GM12872 (cell line): ENCODE measurements around the gene SPATC1L.

ENCODE experiments used
- TF ChIP-seq, protein P1 (sequence below): IDR thresholded peaks from 3 replicates; pipeline ENCODE4 v1.5.1; 2011; ENCODE audit warnings: low read depth, mild to moderate bottlenecking, low read length, moderate library complexity; ENCODE audit not compliant: insufficient read depth

Gene SPATC1L

GRCh38 chr21:46191257-46191685 lies 7.0 kb upstream of the SPATC1L start:
- TF ChIP-seq, protein P1, sequence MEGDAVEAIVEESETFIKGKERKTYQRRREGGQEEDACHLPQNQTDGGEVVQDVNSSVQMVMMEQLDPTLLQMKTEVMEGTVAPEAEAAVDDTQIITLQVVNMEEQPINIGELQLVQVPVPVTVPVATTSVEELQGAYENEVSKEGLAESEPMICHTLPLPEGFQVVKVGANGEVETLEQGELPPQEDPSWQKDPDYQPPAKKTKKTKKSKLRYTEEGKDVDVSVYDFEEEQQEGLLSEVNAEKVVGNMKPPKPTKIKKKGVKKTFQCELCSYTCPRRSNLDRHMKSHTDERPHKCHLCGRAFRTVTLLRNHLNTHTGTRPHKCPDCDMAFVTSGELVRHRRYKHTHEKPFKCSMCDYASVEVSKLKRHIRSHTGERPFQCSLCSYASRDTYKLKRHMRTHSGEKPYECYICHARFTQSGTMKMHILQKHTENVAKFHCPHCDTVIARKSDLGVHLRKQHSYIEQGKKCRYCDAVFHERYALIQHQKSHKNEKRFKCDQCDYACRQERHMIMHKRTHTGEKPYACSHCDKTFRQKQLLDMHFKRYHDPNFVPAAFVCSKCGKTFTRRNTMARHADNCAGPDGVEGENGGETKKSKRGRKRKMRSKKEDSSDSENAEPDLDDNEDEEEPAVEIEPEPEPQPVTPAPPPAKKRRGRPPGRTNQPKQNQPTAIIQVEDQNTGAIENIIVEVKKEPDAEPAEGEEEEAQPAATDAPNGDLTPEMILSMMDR, result no peak

DNA sequence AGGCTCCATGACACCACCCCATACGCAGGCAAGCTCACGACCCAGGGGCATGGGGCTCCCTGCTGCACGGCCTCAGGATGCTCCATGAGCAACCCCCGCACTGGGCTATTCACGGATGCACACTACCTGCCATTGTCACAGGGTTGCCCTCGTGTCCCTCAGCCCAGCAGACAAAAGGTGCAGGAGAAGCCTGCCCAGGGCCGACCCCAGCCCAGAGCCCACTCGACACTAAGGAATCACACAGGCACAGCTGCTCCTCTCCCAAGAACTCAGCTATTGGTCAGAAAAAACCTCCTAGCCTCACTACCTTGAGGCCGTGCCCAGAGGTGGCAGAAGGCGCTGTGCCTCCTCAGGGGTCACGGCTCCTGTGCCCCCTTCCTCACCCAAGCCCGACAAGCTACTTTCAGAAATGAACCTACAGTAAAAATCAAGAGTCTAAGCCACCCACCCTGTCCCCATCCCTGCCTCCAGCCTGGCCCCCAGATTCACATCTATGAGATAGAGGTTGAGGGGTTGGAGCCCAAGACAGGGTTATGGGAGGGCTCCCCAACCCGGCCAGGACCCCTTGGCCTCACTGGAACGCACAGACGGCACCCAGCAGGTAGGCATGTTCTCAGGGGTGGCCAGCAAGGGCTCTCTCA lies 6.4 kb upstream of the SPATC1L start:
- TF ChIP-seq, protein P1, result no peak

DNA sequence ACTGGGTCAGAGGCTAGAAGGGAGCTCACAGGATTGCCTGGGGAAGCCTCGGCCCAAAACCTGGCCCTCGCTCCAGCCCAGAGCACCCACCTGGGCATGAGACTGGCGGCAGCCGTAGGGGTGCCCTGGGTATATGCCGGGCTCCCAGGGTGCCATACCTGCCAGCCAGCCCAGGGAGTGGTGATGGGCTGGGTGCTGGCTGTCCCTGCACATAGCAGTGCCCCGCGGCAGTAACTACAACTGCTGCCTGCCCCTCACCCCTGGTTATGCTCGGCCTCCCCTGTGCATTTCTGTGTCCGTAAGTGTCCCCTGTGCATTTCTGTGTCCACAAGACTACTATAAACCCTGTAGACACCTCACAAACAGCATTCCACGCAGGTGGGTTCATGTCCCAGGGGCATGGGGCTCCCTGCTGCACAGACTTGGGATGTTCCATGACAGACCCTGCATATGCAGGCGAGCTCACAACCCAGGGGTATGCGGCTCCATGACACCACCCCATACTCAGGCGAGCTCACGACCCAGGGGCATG lies 5.8 kb upstream of the SPATC1L start:
- TF ChIP-seq, protein P1, result no peak

DNA sequence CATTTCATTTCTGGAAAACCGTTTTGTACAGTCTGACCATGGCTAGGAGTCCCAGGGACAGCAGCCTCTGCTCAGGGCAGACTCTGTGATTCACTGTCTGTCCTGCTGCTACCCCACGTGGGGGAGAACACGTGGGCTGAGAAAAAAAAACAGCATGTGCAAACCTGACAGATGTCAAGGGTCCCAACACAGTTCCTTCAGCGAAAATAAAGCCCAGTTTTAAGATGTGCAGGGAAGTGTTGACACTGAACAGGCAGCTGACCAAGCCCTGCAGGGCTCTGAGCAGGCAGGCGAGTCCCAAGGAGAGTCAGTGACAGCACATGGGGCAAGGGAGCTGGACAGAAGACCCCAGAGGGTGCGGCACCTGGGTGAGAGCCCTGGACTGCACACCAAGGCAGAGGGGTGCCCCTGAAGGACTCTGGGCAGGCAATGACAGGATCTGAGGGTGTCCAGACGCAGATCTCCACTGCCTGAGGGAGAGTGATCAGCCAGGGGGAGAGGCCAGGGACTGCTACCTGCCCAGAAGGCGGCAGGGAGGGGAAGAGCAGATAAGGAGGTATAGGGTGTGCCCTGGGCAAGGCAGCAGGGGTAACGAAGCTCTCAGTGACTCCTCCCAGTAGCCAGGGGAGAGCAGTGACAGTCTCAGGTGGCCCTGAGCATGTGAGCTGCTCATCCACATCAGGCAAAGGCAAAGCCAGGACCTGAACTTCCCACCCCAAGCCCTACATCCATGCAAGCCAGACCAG lies 5.1 kb upstream of the SPATC1L start:
- TF ChIP-seq, protein P1, result no peak

DNA sequence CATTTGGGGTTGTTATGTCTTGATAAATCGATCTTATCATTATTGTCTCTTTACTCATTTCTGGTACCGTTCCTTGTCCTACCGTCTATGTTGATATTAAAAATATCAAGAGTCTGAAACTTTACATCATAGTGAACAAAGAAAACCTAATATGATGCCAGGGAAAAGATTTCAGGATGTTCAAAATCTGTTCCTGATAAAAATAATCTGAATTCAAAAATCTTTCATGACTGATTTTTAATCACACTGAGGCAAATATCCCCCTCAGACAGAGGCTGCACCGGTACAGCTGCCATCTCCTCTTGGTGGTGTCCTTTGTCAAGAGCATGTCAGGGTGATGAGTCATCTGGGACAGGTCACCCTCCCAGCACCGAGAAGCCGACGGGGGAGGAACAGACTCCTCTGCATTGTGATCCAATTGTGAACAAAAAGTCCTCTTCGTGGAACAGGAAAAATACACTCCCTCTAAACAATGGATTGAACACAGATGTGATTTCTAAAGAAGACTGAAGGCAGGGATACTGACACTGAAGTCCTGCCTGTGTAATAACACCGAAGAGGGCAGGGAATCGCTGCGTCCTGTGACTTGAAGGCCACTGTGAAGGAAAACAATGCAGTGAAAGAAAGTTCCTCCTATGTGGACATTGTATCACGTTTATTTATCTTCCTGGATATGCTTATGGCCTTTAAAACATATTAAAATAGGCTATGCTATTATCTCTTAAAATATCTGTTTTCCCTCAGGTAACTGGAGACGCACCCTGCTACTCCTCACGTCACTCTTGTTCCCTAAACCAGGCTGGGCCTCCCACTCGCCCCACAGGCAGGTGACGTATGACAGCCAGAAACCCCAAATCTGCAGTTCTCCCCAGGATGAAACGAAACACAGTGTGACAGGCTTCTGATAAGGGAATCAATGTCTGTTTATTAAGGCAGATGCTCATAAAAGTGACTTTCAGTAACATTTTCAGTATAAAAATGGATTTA lies 4.3 kb upstream of the SPATC1L start:
- TF ChIP-seq, protein P1, result no peak

- TF ChIP-seq, protein P1, result no peak
Observed at GRCh38 chr21:46187814-46188213, 3.6 kb upstream of the SPATC1L start.

DNA sequence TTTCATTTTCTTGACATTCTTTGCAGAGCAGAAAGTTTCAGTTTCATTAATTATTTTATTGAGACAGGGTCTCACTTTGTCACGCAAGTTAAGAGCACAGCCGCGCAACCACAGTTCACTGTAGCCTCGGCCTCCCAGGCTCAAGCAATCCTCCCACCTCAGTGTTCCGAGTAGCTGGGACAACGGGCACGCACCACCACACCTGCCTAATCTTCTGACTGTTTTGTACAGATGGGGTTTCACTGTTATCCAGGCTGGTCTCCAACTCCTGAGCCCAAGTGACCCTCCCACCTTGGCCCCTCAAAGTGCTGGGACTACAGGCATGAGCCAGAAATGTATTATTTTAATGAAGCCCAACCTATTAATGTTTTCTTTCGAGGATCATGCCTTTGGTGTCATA lies 3.0 kb upstream of the SPATC1L start:
- TF ChIP-seq, protein P1, result no peak
